ENCODE data around the gene GINS1.

GRCh38 chr20:25496165-25496967, 88.9 kb downstream of the GINS1 start:
- no peak for TF ChIP-seq POLR2A (IDR thresholded peaks at IDR 0.05)
- TF ChIP-seq, protein P1, sequence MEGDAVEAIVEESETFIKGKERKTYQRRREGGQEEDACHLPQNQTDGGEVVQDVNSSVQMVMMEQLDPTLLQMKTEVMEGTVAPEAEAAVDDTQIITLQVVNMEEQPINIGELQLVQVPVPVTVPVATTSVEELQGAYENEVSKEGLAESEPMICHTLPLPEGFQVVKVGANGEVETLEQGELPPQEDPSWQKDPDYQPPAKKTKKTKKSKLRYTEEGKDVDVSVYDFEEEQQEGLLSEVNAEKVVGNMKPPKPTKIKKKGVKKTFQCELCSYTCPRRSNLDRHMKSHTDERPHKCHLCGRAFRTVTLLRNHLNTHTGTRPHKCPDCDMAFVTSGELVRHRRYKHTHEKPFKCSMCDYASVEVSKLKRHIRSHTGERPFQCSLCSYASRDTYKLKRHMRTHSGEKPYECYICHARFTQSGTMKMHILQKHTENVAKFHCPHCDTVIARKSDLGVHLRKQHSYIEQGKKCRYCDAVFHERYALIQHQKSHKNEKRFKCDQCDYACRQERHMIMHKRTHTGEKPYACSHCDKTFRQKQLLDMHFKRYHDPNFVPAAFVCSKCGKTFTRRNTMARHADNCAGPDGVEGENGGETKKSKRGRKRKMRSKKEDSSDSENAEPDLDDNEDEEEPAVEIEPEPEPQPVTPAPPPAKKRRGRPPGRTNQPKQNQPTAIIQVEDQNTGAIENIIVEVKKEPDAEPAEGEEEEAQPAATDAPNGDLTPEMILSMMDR (IDR thresholded peaks at IDR 0.05), result no peak

Data from ovary (tissue), 3 donors.